ENCODE results near the gene THAP11. TPM values are rescaled to one million over a fixed set of nuclear protein-coding genes. Genes with fewer than 3 reads are reported as not detected.

THAP11 gene
- total RNA-seq, 2 experiments from 2014 or later = 40.6 to 40.7 TPM

GRCh38 chr16:67806428-67807147 lies 35.5 kb upstream of the THAP11 start, which contains the start of the genes RANBP10 and TSNAXIP1:
TSS of gene RANBP10 (minus strand) at chr16:67806560. CDS start at chr16:67806536, 24 bp downstream.
TSS of gene TSNAXIP1 (plus strand) at chr16:67806889. CDS start at chr16:67807150, 261 bp downstream.
- no peaks in the 10 kb centered on the region for H3K27me3 Mint-ChIP-seq

DNA sequence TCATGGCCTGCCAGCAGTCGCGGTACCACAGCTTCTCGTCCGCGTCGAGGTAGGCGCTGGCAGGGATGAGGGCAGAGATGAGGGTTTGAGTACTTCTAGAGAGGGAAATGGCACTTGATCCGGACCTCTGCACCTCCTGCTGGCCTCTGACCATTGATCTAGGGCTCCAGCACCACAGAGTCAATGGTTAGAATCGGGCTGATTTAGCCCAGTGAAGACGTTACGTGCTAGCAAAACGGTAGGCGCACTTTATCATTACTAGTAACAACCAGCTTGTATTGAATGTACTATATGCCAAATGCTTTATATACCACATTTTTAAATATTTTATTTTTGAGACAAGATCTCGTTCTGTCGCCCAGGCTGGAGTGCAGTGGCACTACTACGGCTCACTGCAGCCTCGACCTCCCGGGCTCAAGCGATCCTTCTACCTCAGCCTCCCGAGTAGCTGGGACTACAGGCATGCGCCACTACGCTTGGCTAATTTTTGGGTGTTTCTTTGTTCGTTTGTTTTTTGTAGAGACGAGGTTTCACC lies 34.9 kb upstream of the THAP11 start:
- Mint-ChIP-seq H3K27ac (peak overlapping the region; percentile 97), H3K27me3 (no peaks in the 10 kb centered on the region), H3K4me3 (peak overlapping the region; percentile 94), H3K36me3 (ENCODE audit: low read depth) (peaks cover 28% of the 10 kb centered on the region), H3K4me1 (ENCODE audit: low read depth) (peaks cover 32% of the 10 kb centered on the region), H3K9me3 (no peaks in the 10 kb centered on the region)
- ATAC-seq = no peak
- intact Hi-C loops (cut with micrococcal nuclease) = loop anchor here (5.0 kb wide), 1 partner anchor 35 kb away; the partner anchor contains the start of gene THAP11
- TF ChIP-seq CTCF (IDR thresholded peaks at IDR 0.05) = no peak
- no peak for DNase-seq
- ChIA-PET CTCF (interaction anchor here (1.1 to 2.9 kb wide), 7 partner anchors 9 to 286 kb away, joined by 3 to 48 read pairs (median 5); no protein-coding TSS in a partner anchor), POLR2A (interaction anchor here (0.6 to 3.3 kb wide), 10 partner anchors 10 to 277 kb away, joined by 3 to 18 read pairs (median 4); partner anchors contain the start of genes CTCF, DDX28, DUS2 and EDC4)

More at GRCh38 chr16:67806428-67807147, 35.5 kb upstream of the THAP11 start, which contains the start of the genes RANBP10 and TSNAXIP1:
- TF ChIP-seq CTCF (IDR thresholded peaks at IDR 0.05) = no peak
- Mint-ChIP-seq H3K4me1 (ENCODE audit: low read depth) (peaks cover 38% of the 10 kb centered on the region), H3K27ac (peak within 1 kb of the TSS; percentile 97), H3K36me3 (ENCODE audit: low read depth) (peaks cover 33% of the 10 kb centered on the region), H3K9me3 (no peaks in the 10 kb centered on the region), H3K4me3 (peak within 1 kb of the TSS; percentile 94)
- intact Hi-C loops (cut with micrococcal nuclease) = loop anchor here (5.0 kb wide), 1 partner anchor 36 kb away; the partner anchor contains the start of gene THAP11
- POLR2A ChIA-PET = interaction anchor here (0.6 to 3.3 kb wide), 10 partner anchors 10 to 326 kb away, joined by 3 to 18 read pairs (median 3); partner anchors contain the start of genes ATP6V0D1, CTCF, DDX28 and DUS2
- DNase-seq (peak; percentile 98), ATAC-seq (peak; percentile 96)
- CTCF ChIA-PET = interaction anchor here (0.7 to 2.9 kb wide), 8 partner anchors 9 to 286 kb away, joined by 3 to 48 read pairs (median 5); no protein-coding TSS in a partner anchor

DNA sequence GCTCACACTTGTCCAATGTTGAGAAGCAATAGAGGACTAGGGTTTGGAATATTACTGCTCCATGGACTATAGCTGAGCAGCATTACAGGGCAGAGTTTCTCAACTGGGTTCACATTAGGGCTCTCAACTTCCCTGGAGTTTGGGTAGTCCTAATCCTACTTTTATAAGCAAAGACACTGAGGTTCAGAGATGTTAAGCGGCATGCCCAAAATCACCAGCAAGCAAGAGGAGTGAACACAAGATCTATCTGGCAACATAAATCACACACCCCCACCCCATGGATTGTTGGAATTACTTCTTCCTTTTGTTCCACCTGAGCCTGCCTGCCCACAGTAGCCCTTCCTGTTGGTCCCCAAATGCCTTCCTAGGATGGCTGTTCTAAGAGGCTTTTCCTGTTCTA lies 30.2 kb upstream of the THAP11 start:
- H3K27me3 Mint-ChIP-seq = no peaks in the 10 kb centered on the region

GRCh38 chr16:67814567-67814966 lies 27.6 kb upstream of the THAP11 start:
- H3K36me3 Mint-ChIP-seq (ENCODE audit: low read depth) = no peaks in the 10 kb centered on the region
- ChIA-PET POLR2A (interaction anchor here (0.6 to 1.1 kb wide), 2 partner anchors 121 to 213 kb away, joined by 3 to 4 read pairs; no protein-coding TSS in a partner anchor), CTCF (interaction anchor here (1.0 to 4.9 kb wide), 8 partner anchors 10 to 333 kb away, joined by 3 to 132 read pairs (median 7); partner anchors contain the start of genes ATP6V0D1 and PSMB10)
- peaks cover 5% of the 10 kb centered on the region for H3K4me1 Mint-ChIP-seq (ENCODE audit: low read depth)
- H3K4me3 Mint-ChIP-seq = no peak overlapping the region
- TF ChIP-seq CTCF (IDR thresholded peaks at IDR 0.05) = no peak
- intact Hi-C loops (cut with micrococcal nuclease) = no loop called here
- no peak for ATAC-seq
- no peak for DNase-seq
- H3K27me3 Mint-ChIP-seq = no peaks in the 10 kb centered on the region
- no peaks in the 10 kb centered on the region for H3K9me3 Mint-ChIP-seq
- H3K27ac Mint-ChIP-seq = no peak overlapping the region

More for the DNA sequence above, 30.2 kb upstream of the THAP11 start:
- ATAC-seq = no peak
- ChIA-PET POLR2A (no interaction called here), CTCF (interaction anchor here (0.6 to 0.8 kb wide), 2 partner anchors 60 to 107 kb away, joined by 3 read pairs; no protein-coding TSS in a partner anchor)
- intact Hi-C loops (cut with micrococcal nuclease) = no loop called here
- H3K36me3 Mint-ChIP-seq (ENCODE audit: low read depth) = no peaks in the 10 kb centered on the region
- no peak for TF ChIP-seq CTCF (IDR thresholded peaks at IDR 0.05)
- no peak overlapping the region for H3K27ac Mint-ChIP-seq
- DNase-seq = no peak
- no peak overlapping the region for H3K4me3 Mint-ChIP-seq
- peaks cover 7% of the 10 kb centered on the region for H3K4me1 Mint-ChIP-seq (ENCODE audit: low read depth)
- no peaks in the 10 kb centered on the region for H3K9me3 Mint-ChIP-seq

Data from activated CD8-positive, alpha-beta T cell treated with anti-CD3 and anti-CD28 coated beads for 36 hours (primary cell).